Measurements from ENCODE around the gene SIK1.
"Not testable (repeated sequence)": the region's sequence is repeated elsewhere in the genome, so short reads cannot be mapped to it uniquely, and the experiment has no call there.

The SIK1 gene

GRCh38 chr21:43398533-43398932, 28.4 kb downstream of the SIK1 start:
- not testable (repeated sequence) for DNase-seq (ENCODE audit: insufficient read length); FAIRE-seq

- DNase-seq (ENCODE audit: insufficient read length); FAIRE-seq: not testable (repeated sequence)
Measured at GRCh38 chr21:43398000-43398399, 28.9 kb downstream of the SIK1 start.

- not testable (repeated sequence) for FAIRE-seq; DNase-seq (ENCODE audit: insufficient read length)
Measured at GRCh38 chr21:43397439-43397808, 29.5 kb downstream of the SIK1 start.

GRCh38 chr21:43396788-43397438, 30.0 kb downstream of the SIK1 start:
- DNase-seq (ENCODE audit: insufficient read length); FAIRE-seq: not testable (repeated sequence)

- not testable (repeated sequence) for FAIRE-seq; DNase-seq (ENCODE audit: insufficient read length)
Measured at GRCh38 chr21:43383351-43383750, 43.6 kb downstream of the SIK1 start.

- not testable (repeated sequence) for FAIRE-seq; DNase-seq (ENCODE audit: insufficient read length)
Measured at GRCh38 chr21:43382902-43383301, 44.0 kb downstream of the SIK1 start.

GRCh38 chr21:43380852-43381533, 45.9 kb downstream of the SIK1 start:
- not testable (repeated sequence) for DNase-seq (ENCODE audit: insufficient read length)
- peak; percentile 24 for FAIRE-seq

- not testable (repeated sequence) for DNase-seq (ENCODE audit: insufficient read length)
- FAIRE-seq, result peak; percentile 77
Measured at GRCh38 chr21:43380337-43380736, 46.6 kb downstream of the SIK1 start.

GRCh38 chr21:43379626-43380122, 47.3 kb downstream of the SIK1 start:
- not testable (repeated sequence) for DNase-seq (ENCODE audit: insufficient read length); FAIRE-seq

GRCh38 chr21:43376478-43376882, 50.5 kb downstream of the SIK1 start:
- FAIRE-seq (no peak), DNase-seq (ENCODE audit: insufficient read length) (no peak)
- TF ChIP-seq POLR2A (IDR thresholded peaks at IDR 0.05; ENCODE audit: low read depth, low read length) (no peak), TAF1 (IDR thresholded peaks at IDR 0.05; ENCODE audit: borderline replicate concordance, low read depth, low read length) (no peak), POLR2AphosphoS5 (IDR thresholded peaks at IDR 0.05; ENCODE audit: low read depth, low read length) (no peak)

- TF ChIP-seq TAF1 (IDR thresholded peaks at IDR 0.05; ENCODE audit: borderline replicate concordance, low read depth, low read length) (no peak), POLR2AphosphoS5 (IDR thresholded peaks at IDR 0.05; ENCODE audit: low read depth, low read length) (no peak), POLR2A (IDR thresholded peaks at IDR 0.05; ENCODE audit: low read depth, low read length) (no peak)
- DNase-seq (ENCODE audit: insufficient read length) (no peak), FAIRE-seq (no peak)
Measured at GRCh38 chr21:43375837-43376477, 51.0 kb downstream of the SIK1 start.

GRCh38 chr21:43375006-43375836, 51.7 kb downstream of the SIK1 start:
- DNase-seq (ENCODE audit: insufficient read length) (no peak), FAIRE-seq (no peak)
- no peak for TF ChIP-seq TAF1 (IDR thresholded peaks at IDR 0.05; ENCODE audit: borderline replicate concordance, low read depth, low read length)
- no peak for TF ChIP-seq POLR2A (IDR thresholded peaks at IDR 0.05; ENCODE audit: low read depth, low read length)
- TF ChIP-seq POLR2AphosphoS5 (IDR thresholded peaks at IDR 0.05; ENCODE audit: low read depth, low read length), result no peak

GRCh38 chr21:43374228-43374885, 52.6 kb downstream of the SIK1 start:
- no peak for FAIRE-seq
- TF ChIP-seq POLR2AphosphoS5 (IDR thresholded peaks at IDR 0.05; ENCODE audit: low read depth, low read length) (no peak), TAF1 (IDR thresholded peaks at IDR 0.05; ENCODE audit: borderline replicate concordance, low read depth, low read length) (no peak), POLR2A (IDR thresholded peaks at IDR 0.05; ENCODE audit: low read depth, low read length) (no peak)
- DNase-seq (ENCODE audit: insufficient read length), result no peak
